Measurements from ENCODE around the gene PDGFB.

DNA sequence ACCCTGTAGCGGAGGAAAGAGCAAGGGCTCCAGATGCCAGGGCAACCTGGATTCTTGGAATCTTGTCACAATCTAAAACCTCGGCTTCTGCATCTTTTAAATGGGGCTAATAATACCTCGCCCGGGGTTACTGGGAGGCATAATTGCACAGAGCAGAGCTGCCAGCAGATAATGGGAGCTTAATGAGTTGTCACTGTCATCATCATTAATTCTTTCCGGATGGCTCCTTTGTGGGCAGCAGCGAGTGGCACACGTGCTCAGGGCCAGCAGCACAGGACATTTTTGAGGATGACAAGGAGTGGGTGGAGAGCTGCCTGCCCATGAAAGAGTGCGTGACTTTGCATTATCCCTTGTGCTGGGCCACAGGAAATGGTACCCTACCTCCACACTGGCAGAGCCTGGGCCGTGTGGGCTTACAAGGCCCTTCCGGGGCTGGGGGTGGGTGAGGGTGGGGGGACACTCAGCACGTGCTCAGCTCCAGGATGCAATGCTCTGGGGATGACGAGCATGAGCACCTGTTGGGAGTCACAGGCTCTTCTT, 5.7 kb downstream of the PDGFB start:
- TF ChIP-seq EZH2 (IDR thresholded peaks at IDR 0.05) (no peak), POLR2AphosphoS5 (IDR thresholded peaks at IDR 0.05; ENCODE audit: borderline replicate concordance, low read depth, low read length) (no peak)

Measured in SK-N-MC (cell line).